Nucleus accumbens (tissue), 56 donors: Measurements from ENCODE around the gene STAG1.
A peak's percentile ranks its signal among the peaks of the same experiment; 100 is the strongest.
"Not testable (repeated sequence)": the region's sequence is repeated elsewhere in the genome, so short reads cannot be mapped to it uniquely, and the experiment has no call there.

Experiments used
- DNase-seq, 56 donors: peaks; one replicate each; lab custom pipeline; 2025; lab: John Stamatoyannopoulos, UW

STAG1 gene

DNA sequence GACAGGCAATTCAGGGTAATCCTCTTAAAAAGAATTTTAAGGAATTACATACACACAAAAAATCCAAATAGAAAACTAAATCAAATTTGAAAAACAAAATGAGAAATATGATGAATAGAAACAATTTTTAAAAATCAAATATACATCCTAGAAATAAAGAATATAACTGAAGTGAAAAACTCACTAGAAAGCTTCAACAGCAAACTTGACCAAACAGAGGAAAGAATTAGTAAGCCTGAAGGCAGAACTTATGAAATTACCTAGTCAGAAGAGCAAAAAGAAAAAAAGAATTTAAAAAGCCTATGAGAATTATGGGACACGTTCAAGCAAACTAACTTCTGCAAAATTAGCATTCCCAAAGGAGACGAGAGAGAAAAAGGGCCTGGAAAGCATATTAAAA, 296.0 kb downstream of the STAG1 start:
- DNase-seq = no peak

DNA sequence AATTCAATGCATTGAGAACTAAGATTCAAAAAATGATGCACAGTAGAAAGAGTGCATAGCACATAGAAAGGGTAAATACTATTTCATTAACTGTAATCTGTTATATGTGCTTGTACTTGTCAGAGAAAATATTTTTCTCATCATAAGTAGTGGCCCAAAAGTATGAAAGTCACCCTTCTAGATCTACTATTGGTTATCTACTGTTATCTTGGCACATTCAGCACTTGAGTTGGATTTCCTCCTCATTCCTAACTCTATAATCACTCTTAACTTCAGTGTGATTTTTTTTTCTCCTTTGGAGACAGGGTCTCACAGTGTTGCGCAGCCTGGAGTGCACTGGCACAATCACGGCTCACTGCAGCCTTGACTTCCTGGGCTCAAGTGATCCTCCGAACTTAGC, 307.6 kb downstream of the STAG1 start:
- DNase-seq = no peak

DNA sequence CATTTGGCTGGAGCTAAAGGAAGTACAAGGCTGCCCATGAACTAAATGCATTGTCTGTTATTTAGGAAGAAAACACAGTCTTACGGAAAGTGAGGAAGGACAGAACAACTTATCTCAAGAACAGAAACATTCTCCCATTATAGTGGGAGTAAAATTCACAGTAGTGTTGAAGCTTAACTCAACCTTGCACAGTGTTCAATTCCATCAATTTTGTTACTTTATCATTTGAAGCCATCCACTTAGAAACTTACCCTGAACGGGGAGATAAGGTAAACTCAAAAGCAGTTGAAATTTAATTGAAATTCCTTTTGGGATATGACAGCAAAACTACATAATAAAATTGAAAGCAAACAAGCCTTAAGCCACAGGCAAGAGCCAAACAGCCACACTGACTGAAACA, 315.1 kb downstream of the STAG1 start:
- no peak for DNase-seq

DNA sequence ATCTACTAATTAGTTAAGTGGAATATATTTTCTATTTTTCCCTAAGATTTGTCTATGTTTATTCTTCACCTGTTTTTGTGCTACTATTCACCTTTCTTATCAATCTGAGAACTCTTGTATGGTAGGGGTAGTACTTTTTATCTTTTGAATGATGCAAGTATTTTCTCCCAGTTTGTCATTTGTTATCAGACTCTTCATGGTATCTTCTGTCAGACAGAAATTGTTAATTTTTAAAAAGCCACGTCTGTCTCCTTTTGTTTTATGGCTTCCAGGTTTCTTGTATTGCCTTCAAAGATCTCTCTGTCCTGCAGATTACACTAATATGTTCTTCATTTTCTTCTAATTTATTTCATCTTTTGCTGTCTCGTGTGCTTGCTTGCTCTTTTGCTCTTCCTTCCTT, 317.7 kb downstream of the STAG1 start:
- no peak for DNase-seq

DNA sequence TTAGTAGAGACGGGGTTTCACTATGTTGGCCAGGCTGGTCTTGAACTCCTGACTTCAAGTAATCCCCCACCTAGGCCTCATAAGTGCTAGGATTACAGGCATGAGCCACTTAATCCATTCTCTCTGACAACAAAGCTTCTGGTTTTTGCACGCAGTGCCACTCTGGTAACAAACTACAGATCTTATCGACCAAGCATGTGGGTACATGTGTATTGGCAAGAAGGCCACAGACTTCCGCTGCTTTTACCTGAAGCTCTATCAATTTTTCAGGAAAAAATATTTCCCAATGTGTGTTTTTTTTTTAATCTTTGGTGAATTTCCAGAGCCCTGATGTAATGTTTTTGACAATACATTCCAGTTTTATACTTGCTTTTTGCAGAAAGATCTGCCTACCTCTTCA, 319.5 kb downstream of the STAG1 start:
- no peak for DNase-seq

- DNase-seq = no peak
Measured at GRCh38 chr3:136428167-136428566, 324.0 kb downstream of the STAG1 start.

DNA sequence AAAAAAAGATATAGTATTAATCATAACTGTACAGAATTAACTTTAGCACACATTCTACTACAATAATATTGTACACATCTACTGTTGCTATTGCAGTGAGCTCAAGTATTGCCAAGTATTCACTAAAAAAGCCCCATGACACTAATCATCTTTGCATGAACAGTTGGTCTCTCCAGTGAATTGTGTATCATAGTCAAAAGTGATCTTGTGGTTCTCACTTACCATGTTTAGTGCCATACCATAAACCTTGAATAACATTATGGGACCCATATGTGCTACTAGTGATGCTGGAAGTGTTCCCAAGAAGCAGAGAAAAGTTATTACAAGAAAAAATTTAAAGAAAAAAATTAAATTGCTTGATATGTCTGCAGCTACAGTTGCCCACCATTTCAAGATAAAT, 324.9 kb downstream of the STAG1 start:
- DNase-seq = no peak

DNA sequence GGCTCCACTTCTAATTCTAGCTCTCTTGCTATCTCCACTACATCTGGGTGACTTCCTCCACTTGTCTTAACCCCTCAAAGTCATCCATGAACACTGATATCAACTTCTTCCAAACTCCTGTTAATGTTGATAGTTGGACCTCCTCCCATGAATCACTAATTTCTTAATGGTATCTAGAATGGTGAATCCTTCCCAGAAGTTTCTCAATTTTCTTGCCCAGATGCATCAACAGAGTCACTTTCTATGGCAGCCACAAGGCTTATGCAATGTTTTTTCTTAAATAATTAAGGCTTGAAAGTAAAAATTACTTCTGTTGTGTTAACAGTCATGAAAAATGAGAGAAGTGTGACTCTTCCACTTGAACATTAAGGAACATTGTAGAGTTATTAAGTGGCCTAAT, 337.7 kb downstream of the STAG1 start:
- DNase-seq = no peak

DNA sequence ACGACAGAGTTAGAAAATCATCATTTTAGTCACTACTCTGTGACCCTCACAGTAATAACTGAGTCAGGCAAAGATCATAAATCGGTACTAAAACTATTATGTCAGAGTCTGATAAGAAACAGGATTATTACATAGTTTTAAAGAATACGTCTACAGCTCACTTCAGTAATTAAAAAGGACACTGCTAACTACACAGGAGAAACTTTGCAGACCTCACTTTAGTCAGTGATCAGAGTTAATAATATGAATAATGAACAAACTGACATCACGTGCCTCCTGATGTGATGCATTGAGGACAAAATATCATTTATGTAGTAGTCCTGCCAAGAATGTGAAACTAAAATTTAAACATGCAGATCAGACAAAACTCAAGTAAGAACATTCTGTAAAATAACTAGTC, 339.9 kb downstream of the STAG1 start:
- no peak for DNase-seq

- no peak for DNase-seq
Measured at GRCh38 chr3:136409549-136409948, 342.6 kb downstream of the STAG1 start.

- DNase-seq = no peak
Measured at GRCh38 chr3:136404056-136404455, 348.1 kb downstream of the STAG1 start.

DNA sequence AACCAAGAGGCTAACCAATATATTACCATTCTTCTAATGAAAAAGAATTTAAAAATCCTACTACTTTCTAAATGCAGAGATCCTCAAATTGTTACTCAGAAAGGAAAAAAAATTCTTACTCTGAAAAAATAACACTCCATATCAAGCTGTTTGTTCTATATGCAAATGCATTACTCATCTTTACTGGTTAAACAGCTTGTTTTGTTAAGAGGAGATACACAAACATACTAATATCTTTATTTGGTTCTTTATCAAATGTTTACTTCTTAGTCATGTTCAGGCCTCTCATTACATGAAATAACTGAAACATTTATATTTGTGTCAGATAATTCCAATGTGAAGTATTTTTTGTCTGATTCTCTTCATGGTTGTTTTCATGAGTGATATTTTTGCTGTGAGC, 355.3 kb downstream of the STAG1 start:
- DNase-seq = no peak

DNA sequence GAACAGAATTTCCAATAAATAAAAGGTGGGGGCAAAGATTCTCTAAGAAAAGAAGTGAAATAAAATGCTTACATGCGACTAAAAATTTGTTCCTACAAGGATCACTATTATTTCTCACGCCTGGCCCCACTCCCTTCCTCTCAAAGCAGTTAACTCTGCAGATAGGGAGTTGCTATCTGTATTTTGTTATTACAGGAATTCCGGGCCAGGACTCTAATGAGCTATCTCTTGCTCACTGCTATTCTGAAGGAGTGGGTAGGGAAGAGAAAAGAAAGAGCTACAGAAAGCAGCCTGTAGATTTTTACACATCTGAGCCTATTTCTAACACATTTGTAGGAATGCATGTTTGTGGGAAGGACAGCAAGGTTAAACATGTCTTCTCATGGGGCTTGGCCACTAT, 361.6 kb downstream of the STAG1 start:
- no peak for DNase-seq

GRCh38 chr3:136387031-136387430, 365.1 kb downstream of the STAG1 start:
- no peak for DNase-seq

GRCh38 chr3:136385457-136385856, 366.7 kb downstream of the STAG1 start:
- no peak for DNase-seq

GRCh38 chr3:136381051-136381450, 371.1 kb downstream of the STAG1 start:
- no peak for DNase-seq

GRCh38 chr3:136380530-136380929, 371.6 kb downstream of the STAG1 start:
- DNase-seq = no peak

DNA sequence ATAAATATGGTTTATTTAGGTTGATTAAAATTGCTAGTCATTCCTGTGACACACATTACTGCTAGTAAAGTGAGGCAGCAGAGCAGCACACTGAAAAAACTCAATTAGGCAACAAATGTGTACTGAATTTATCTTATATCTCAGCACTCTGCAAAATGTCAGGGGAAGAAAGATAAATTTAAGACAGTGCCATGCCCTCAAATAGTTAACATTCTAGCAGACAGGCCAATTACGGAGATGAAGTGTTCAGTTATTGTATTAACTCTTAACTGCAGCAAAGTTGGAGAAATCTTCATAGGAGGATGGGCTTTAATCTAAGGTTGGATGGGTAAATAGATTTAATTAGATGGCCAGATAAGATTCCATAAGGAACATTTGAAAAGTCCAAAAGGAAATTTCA, 374.2 kb downstream of the STAG1 start:
- no peak for DNase-seq

GRCh38 chr3:136377508-136377907, 374.7 kb downstream of the STAG1 start:
- peak in 2 of 56 donors; percentile 3 to 14 for DNase-seq

- not testable (repeated sequence) for DNase-seq
Measured at GRCh38 chr3:136375800-136376199, 376.4 kb downstream of the STAG1 start.

DNA sequence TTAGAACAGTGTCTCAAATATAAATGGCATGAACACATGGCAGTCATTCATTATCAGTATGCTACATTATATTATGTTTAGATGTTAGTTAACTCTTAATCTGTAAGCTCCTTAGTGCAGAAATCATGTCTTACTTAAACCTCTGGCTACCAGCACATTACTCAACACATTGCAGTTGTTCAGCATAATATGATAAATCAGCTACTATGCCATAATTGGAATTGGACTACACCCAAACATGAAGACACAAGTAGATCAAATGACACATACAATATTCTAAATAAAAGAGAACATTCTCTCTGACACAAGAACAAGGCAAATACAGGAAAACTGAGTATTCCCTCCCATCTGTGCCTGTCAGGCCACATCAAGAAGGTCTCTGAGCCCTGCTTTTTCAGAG, 385.9 kb downstream of the STAG1 start:
- DNase-seq = no peak

- no peak for DNase-seq
Measured at GRCh38 chr3:136353461-136353860, 398.7 kb downstream of the STAG1 start.

- no peak for DNase-seq
Measured at GRCh38 chr3:136351905-136352304, 400.3 kb downstream of the STAG1 start.

DNA sequence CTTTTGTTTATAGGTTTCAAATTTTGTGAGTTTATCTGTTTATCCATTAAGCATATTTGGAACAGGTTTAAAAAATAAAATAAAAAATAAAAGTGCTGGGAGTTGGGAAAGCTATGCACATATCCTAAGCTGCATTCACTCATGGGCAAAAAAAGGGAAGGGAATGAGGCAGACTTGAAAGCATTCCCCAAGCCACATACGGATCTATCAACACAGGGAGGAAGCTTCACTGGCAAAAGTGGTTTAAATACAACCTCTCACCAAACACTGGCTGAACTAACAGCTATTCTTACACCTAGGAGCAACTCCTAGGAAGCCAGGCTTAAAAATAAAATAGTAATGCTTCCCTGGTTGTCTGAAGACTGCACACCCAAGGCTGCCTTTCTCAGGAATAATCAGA, 400.8 kb downstream of the STAG1 start:
- no peak for DNase-seq
